ENCODE data around the gene CCDC38. TPM values are rescaled to one million over a fixed set of nuclear protein-coding genes. Genes with fewer than 3 reads are reported as not detected.

Gene CCDC38
- total RNA-seq, 1 donor from 2014 or later: not detected

DNA sequence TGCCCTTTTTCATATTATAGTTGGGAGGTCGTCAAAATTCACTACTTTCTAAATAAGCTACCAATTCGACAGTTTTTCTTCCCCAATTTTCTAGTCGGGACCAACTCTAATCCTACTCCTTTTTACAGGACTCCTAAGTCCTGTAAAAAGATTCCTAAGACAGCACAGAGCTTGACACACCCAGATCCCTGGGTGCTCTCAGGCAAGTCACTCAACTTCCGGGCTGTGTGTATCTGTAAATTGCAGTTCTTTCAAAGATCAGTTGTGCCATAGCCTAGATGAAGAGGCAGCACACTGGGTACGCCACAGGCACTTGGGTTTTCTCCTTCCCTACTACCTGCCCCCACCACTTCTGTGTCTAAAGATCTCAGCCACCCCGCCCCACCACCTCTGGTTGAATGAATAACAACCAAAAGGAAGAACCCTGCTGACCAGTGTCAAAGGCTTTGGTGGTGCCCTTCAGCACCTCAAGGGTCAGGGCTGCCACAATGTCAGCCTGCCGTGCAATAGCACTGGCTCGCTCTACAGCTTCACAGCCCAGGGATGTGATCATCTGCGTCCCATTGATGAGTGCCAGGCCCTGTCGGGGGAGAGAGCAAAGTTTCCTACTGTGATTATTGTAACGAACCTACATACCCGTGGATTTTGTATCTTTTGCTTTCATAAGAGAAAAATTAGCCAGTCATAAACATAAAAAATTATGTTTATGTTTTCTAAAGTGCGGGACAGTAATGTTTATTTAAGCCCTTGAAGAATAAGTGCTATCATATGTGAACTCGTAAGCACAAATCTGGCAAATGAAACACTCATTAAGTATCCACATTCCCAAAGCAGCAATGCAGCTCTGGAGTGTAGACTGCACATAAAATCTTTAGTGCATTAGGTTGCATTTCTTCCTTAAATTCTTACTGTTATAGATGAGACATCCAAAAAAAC lies 44.5 kb upstream of the CCDC38 start:
- H3K4me1 Mint-ChIP-seq (ENCODE audit: low read depth): no peaks in the 10 kb centered on the region
- H3K4me3 Mint-ChIP-seq (ENCODE audit: unreplicated experiment): no peak overlapping the region
- H3K9me3 Mint-ChIP-seq (ENCODE audit: low read depth): no peaks in the 10 kb centered on the region
- TF ChIP-seq CTCF (IDR thresholded peaks at IDR 0.05): no peak
- peaks cover 1% of the 10 kb centered on the region for H3K27me3 Mint-ChIP-seq (ENCODE audit: low read depth)
- H3K27ac Mint-ChIP-seq (ENCODE audit: unreplicated experiment): no peak overlapping the region
- H3K36me3 Mint-ChIP-seq (ENCODE audit: low read depth): peaks cover 6% of the 10 kb centered on the region
- DNase-seq (ENCODE audit: low spot score): no peak

GRCh38 chr12:95984682-95985081 lies 42.3 kb upstream of the CCDC38 start:
- no peak for DNase-seq (ENCODE audit: low spot score)
- Mint-ChIP-seq H3K9me3 (ENCODE audit: low read depth) (no peaks in the 10 kb centered on the region), H3K4me1 (ENCODE audit: low read depth) (no peaks in the 10 kb centered on the region), H3K27ac (ENCODE audit: unreplicated experiment) (no peak overlapping the region), H3K27me3 (ENCODE audit: low read depth) (peaks cover 1% of the 10 kb centered on the region), H3K4me3 (ENCODE audit: unreplicated experiment) (no peak overlapping the region), H3K36me3 (ENCODE audit: low read depth) (peaks cover 6% of the 10 kb centered on the region)
- no peak for TF ChIP-seq CTCF (IDR thresholded peaks at IDR 0.05)

DNA sequence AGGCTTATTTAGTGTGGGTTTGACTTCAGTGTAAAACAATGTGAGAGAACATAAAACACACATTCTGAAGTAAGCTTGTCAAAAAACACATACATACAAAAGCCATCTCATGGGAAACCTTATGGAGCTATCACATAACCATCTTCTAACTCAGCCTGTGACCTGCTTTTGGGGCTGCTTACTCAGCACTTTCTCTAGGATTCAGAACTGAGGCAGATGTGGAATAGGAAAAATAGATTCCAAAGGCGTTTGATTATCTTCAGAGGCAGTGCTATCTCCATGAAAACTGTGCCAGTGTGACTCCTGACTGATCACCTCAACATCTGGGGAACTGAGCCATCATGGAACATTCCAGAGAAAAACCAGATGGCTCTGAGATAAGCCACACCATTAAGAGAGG lies 40.2 kb upstream of the CCDC38 start:
- H3K36me3 Mint-ChIP-seq (ENCODE audit: low read depth): peaks cover 2% of the 10 kb centered on the region

GRCh38 chr12:95980437-95980836 lies 38.0 kb upstream of the CCDC38 start:
- Mint-ChIP-seq H3K27ac (ENCODE audit: unreplicated experiment) (no peak overlapping the region), H3K9me3 (ENCODE audit: low read depth) (no peaks in the 10 kb centered on the region), H3K36me3 (ENCODE audit: low read depth) (no peaks in the 10 kb centered on the region), H3K27me3 (ENCODE audit: low read depth) (no peaks in the 10 kb centered on the region), H3K4me1 (ENCODE audit: low read depth) (no peaks in the 10 kb centered on the region), H3K4me3 (ENCODE audit: unreplicated experiment) (no peak overlapping the region)
- no peak for DNase-seq (ENCODE audit: low spot score)
- no peak for TF ChIP-seq CTCF (IDR thresholded peaks at IDR 0.05)

More for the DNA sequence above, 40.2 kb upstream of the CCDC38 start:
- DNase-seq (ENCODE audit: low spot score): no peak
- no peak for TF ChIP-seq CTCF (IDR thresholded peaks at IDR 0.05)
- H3K9me3 Mint-ChIP-seq (ENCODE audit: low read depth): no peaks in the 10 kb centered on the region
- no peak overlapping the region for H3K27ac Mint-ChIP-seq (ENCODE audit: unreplicated experiment)
- no peaks in the 10 kb centered on the region for H3K4me1 Mint-ChIP-seq (ENCODE audit: low read depth)
- H3K4me3 Mint-ChIP-seq (ENCODE audit: unreplicated experiment): no peak overlapping the region
- H3K27me3 Mint-ChIP-seq (ENCODE audit: low read depth): no peaks in the 10 kb centered on the region

DNA sequence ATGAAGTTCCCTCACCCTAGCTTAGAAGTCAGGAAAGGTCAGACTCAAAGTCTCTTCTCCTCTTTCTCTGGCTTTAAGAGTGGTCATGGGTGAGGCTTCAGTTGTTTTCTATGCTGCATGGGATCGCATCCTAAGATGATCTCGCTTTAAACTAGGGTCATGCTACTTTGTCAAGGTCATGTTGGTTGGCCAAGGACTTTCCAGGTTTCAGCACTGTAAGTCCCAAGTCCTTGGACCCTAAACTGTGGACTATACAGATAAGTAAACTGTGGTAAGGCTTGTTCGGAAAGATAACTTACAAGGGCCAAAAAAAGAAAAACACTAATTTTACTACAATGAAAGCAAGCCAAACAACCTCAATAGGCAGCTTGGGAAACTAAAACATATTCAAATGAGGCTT lies 36.4 kb upstream of the CCDC38 start:
- DNase-seq (ENCODE audit: low spot score): no peak
- Mint-ChIP-seq H3K4me1 (ENCODE audit: low read depth) (no peaks in the 10 kb centered on the region), H3K4me3 (ENCODE audit: unreplicated experiment) (no peak overlapping the region), H3K36me3 (ENCODE audit: low read depth) (no peaks in the 10 kb centered on the region), H3K9me3 (ENCODE audit: low read depth) (no peaks in the 10 kb centered on the region), H3K27ac (ENCODE audit: unreplicated experiment) (no peak overlapping the region), H3K27me3 (ENCODE audit: low read depth) (no peaks in the 10 kb centered on the region)
- TF ChIP-seq CTCF (IDR thresholded peaks at IDR 0.05): no peak
